GM23338 (cell line): ENCODE measurements around the gene PRSS33. TPM values are rescaled to one million over a fixed set of nuclear protein-coding genes. Genes with fewer than 3 reads are reported as not detected.

Source experiments
- ATAC-seq: fragments of 200-7000 bp; cut with Tn5 transposase; 3 replicates; pipeline ENCODE4 v1.9.1; 2020
- DNase-seq: peaks from one replicate; pipeline ENCODE4 v3.0.0-alpha.2; 2015; ENCODE audit warnings: low spot score
- H2AFZ ChIP-seq: fragments of 200-600 bp; sonication (generic); 2 replicates; pipeline ENCODE4 v1.8.0; 2016; ENCODE audit warnings: antibody characterized with exemption, mild to moderate bottlenecking, moderate library complexity
- H3F3A ChIP-seq: fragments of 200-600 bp; sonication (generic); replicated peaks from 2 replicates; pipeline ENCODE4 v1.8.0; 2017; ENCODE audit warnings: antibody characterized with exemption, mixed run types, low read depth
- H3K27ac ChIP-seq: fragments of 200-600 bp; sonication (generic); 2 replicates; pipeline ENCODE4 v1.6.1; 2016; ENCODE audit warnings: low read depth
- H3K27me3 ChIP-seq: fragments of 200-600 bp; sonication (generic); 2 replicates; pipeline ENCODE4 v1.8.0; 2016; ENCODE audit warnings: mild to moderate bottlenecking, mixed run types, moderate library complexity; ENCODE audit not compliant: insufficient read depth
- H3K36me3 ChIP-seq: fragments of 200-600 bp; sonication (generic); 2 replicates; pipeline ENCODE4 v1.8.0; 2016; ENCODE audit warnings: mild to moderate bottlenecking; ENCODE audit not compliant: insufficient read depth
- H3K4me1 ChIP-seq: fragments of 200-600 bp; sonication (generic); 2 replicates; pipeline ENCODE4 v1.8.0; 2016; ENCODE audit warnings: mild to moderate bottlenecking, moderate library complexity; ENCODE audit not compliant: insufficient read depth
- H3K4me2 ChIP-seq: fragments of 200-600 bp; sonication (generic); 2 replicates; pipeline ENCODE4 v1.7.1; 2017; ENCODE audit warnings: mixed run types
- H3K4me3 ChIP-seq: fragments of 200-600 bp; sonication (generic); 2 replicates; pipeline ENCODE4 v1.6.1; 2016; ENCODE audit warnings: mixed run types
- H3K79me2 ChIP-seq: fragments of 200-600 bp; sonication (generic); replicated peaks from 2 replicates; pipeline ENCODE4 v1.8.0; 2017; ENCODE audit warnings: mild to moderate bottlenecking; ENCODE audit not compliant: insufficient read depth
- H3K9me2 ChIP-seq: fragments of 200-600 bp; sonication (generic); 2 replicates; pipeline ENCODE4 v1.8.0; 2017; ENCODE audit not compliant: insufficient read depth
- H4K20me1 ChIP-seq: fragments of 200-600 bp; sonication (generic); replicated peaks from 2 replicates; pipeline ENCODE4 v1.8.0; 2017; ENCODE audit warnings: mild to moderate bottlenecking; ENCODE audit not compliant: insufficient read depth
- H3K27ac Mint-ChIP-seq: 2 replicates; pipeline ENCODE4 v1.8.0; 2020; ENCODE audit warnings: inconsistent platforms, mild to moderate bottlenecking, moderate library complexity, mixed read lengths
- H3K27me3 Mint-ChIP-seq: 3 replicates; pipeline ENCODE4 v1.8.0; 2022; ENCODE audit warnings: low read depth, mild to moderate bottlenecking, moderate library complexity, mixed read lengths, inconsistent platforms; ENCODE audit not compliant: insufficient read depth, poor library complexity
- H3K36me3 Mint-ChIP-seq: 3 replicates; pipeline ENCODE4 v1.8.0; 2021; ENCODE audit warnings: low read depth, mild to moderate bottlenecking, inconsistent platforms, moderate library complexity, mixed read lengths
- H3K4me1 Mint-ChIP-seq: 3 replicates; pipeline ENCODE4 v1.8.0; 2020; ENCODE audit warnings: mild to moderate bottlenecking, inconsistent platforms, mixed read lengths
- H3K4me3 Mint-ChIP-seq: 3 replicates; pipeline ENCODE4 v1.8.0; 2021; ENCODE audit warnings: moderate library complexity, mild to moderate bottlenecking, inconsistent platforms, mixed read lengths
- H3K9me3 Mint-ChIP-seq: 3 replicates; pipeline ENCODE4 v1.8.0; 2020; ENCODE audit warnings: moderate library complexity, mild to moderate bottlenecking, inconsistent platforms, mixed read lengths
- CREB1 ChIP-seq: fragments of 250-450 bp; sonication (Bioruptor Pico); IDR thresholded peaks from 2 replicates; pipeline ENCODE4 v1.5.0; 2020; ENCODE audit warnings: low read depth, mild to moderate bottlenecking, moderate library complexity
- ETS1 ChIP-seq: IDR thresholded peaks from 2 replicates; pipeline ENCODE4 v1.6.1; 2016; ENCODE audit warnings: antibody characterized with exemption
- JUNB ChIP-seq: IDR thresholded peaks from one replicate; pipeline ENCODE4 v1.6.1; 2016; ENCODE audit warnings: antibody characterized with exemption; ENCODE audit not compliant: unreplicated experiment
- NANOG ChIP-seq: IDR thresholded peaks from 2 replicates; pipeline ENCODE4 v1.6.1; 2016; ENCODE audit warnings: antibody characterized with exemption, borderline replicate concordance
- STAT1 ChIP-seq: IDR thresholded peaks from one replicate; pipeline ENCODE4 v1.6.1; 2016; ENCODE audit warnings: antibody characterized with exemption; ENCODE audit not compliant: unreplicated experiment
- ZNF462 ChIP-seq: fragments of 250-450 bp; sonication (Bioruptor Pico); IDR thresholded peaks from 2 replicates; pipeline ENCODE4 v1.5.0; 2020; ENCODE audit warnings: mild to moderate bottlenecking, moderate library complexity
- polyA plus RNA-seq: library from polyadenylated mRNA; unstranded; fragments of >200 nt; fragmentation: Nextera tagmentation; extraction: Ambion mirVana; gene quantifications from 2 replicates; pipeline ENCODE4 v1.2.1, GENCODE V29; 2016
- total RNA-seq: library from RNA; depleted of rRNA; stranded (reverse); fragments of >200 nt; shearing (Covaris generic); gene quantifications from 2 replicates; pipeline ENCODE4 v1.2.3, GENCODE V29; 2014

Gene PRSS33
- total and polyA plus RNA-seq, 2 experiments from 2014 or later: 0.24 to 1.4 TPM

GRCh38 chr16:2822158-2822495 lies 34.8 kb upstream of the PRSS33 start (continued):
- TF ChIP-seq ZNF462 (CRISPR knock-in tag) (no peak), NANOG (no peak)

- Histone ChIP-seq H3K4me2 (no peak overlapping the region), H3K4me1 (no peaks in the 10 kb centered on the region), H3F3A (no peaks in the 10 kb centered on the region), H3K4me3 (no peak overlapping the region), H3K79me2 (no peaks in the 10 kb centered on the region), H3K27me3 (no peaks in the 10 kb centered on the region), H3K9me2 (no peaks in the 10 kb centered on the region), H3K36me3 (no peaks in the 10 kb centered on the region), H4K20me1 (no peaks in the 10 kb centered on the region), H2AFZ (no peak overlapping the region), H3K27ac (no peak overlapping the region)
- H3K27ac Mint-ChIP-seq: no peak overlapping the region
- no peaks in the 10 kb centered on the region for H3K36me3 Mint-ChIP-seq
- no peak for ATAC-seq
- H3K4me1 Mint-ChIP-seq: no peaks in the 10 kb centered on the region
- DNase-seq: no peak
- H3K9me3 Mint-ChIP-seq: no peaks in the 10 kb centered on the region
- H3K27me3 Mint-ChIP-seq: peaks cover 6% of the 10 kb centered on the region
- no peak overlapping the region for H3K4me3 Mint-ChIP-seq
- TF ChIP-seq CREB1 (CRISPR knock-in tag) (no peak), NANOG (no peak), JUNB (no peak), STAT1 (no peak), ZNF462 (CRISPR knock-in tag) (no peak), ETS1 (no peak)
These were observed 34.3 kb upstream of the PRSS33 start for GRCh38 chr16:2821487-2822157.
